Esophagus (tissue), 2 donors: ENCODE measurements around the gene SGMS1. TPM values are rescaled to one million over a fixed set of nuclear protein-coding genes. Genes with fewer than 3 reads are reported as not detected.
A peak's percentile ranks its signal among the peaks of the same experiment; 100 is the strongest.

Source experiments
- H3K27ac ChIP-seq, 2 donors: one replicate each; pipeline ENCODE4 v1.5.1; 2013; ENCODE audit warnings: low read depth in 2 of 2, mild to moderate bottlenecking in 2 of 2, inconsistent platforms in 1 of 2, low read length in 1 of 2, moderate library complexity in 1 of 2
- H3K27me3 ChIP-seq, 2 donors: one replicate each; pipeline ENCODE4 v1.6.1; 2013; ENCODE audit warnings: low read length in 2 of 2, control low read depth in 1 of 2, mild to moderate bottlenecking in 1 of 2; ENCODE audit not compliant: insufficient read depth in 2 of 2, control insufficient read depth in 1 of 2
- H3K36me3 ChIP-seq, 2 donors: one replicate each; pipeline ENCODE4 v1.6.1; 2013; ENCODE audit warnings: low read length in 1 of 2; ENCODE audit not compliant: control insufficient read depth in 2 of 2, insufficient read depth in 2 of 2
- H3K4me1 ChIP-seq, 2 donors: one replicate each; pipeline ENCODE4 v1.6.1; 2013; ENCODE audit warnings: low read length in 1 of 2; ENCODE audit not compliant: control insufficient read depth in 2 of 2, insufficient read depth in 2 of 2
- H3K4me3 ChIP-seq, 2 donors: one replicate each; pipeline ENCODE4 v1.5.1; 2013; ENCODE audit warnings: low read length in 2 of 2, mild to moderate bottlenecking in 2 of 2, low read depth in 1 of 2, moderate library complexity in 1 of 2
- H3K9me3 ChIP-seq, 2 donors: one replicate each; pipeline ENCODE4 v1.6.1; 2013; ENCODE audit warnings: mild to moderate bottlenecking in 2 of 2, low read depth in 1 of 2, low read length in 1 of 2, moderate library complexity in 1 of 2; ENCODE audit not compliant: control insufficient read depth in 2 of 2, insufficient read depth in 1 of 2
- WGBS, 2 donors: extraction: QIAGEN DNeasy Blood & Tissue Kit; methylation state at CpG; one replicate each; pipeline ENCODE4 v1.1.7; 2013; 5-methylcytosine and 5-hydroxymethylcytosine counted together
- polyA plus RNA-seq, 2 donors: library from polyadenylated mRNA; stranded (reverse); fragments of 200-250 nt; gene quantifications; one replicate each; pipeline ENCODE4 v1.2.3, GENCODE V29; 2013
- donor health status: healthy with polysubstance abuse.
- donor health status: Bipolar disorder and iron deficiency.

SGMS1 gene
- polyA plus RNA-seq, 2 donors = 5.4 to 7.9 TPM

GRCh38 chr10:50566150-50566549 lies 57.6 kb downstream of the SGMS1 start:
- Histone ChIP-seq H3K36me3 (peaks cover 0 to 2% of the 10 kb centered on the region in 2 donors), H3K4me1 (no peaks in the 10 kb centered on the region), H3K4me3 (no peak overlapping the region), H3K27ac (no peak overlapping the region), H3K27me3 (no peaks in the 10 kb centered on the region), H3K9me3 (no peaks in the 10 kb centered on the region)
- WGBS, 2 donors = 1 to 35% methylated on average over 1 of the region's 1 CpG

GRCh38 chr10:50565301-50566083 lies 58.3 kb downstream of the SGMS1 start:
- Histone ChIP-seq H3K36me3 (peaks cover 0 to 2% of the 10 kb centered on the region in 2 donors), H3K9me3 (no peaks in the 10 kb centered on the region), H3K27me3 (no peaks in the 10 kb centered on the region), H3K4me3 (no peak overlapping the region), H3K4me1 (no peaks in the 10 kb centered on the region), H3K27ac (no peak overlapping the region)
- WGBS, 2 donors = 95 to 96% methylated on average over 9 of the region's 9 CpGs

- WGBS, 2 donors = 72 to 90% methylated on average over 5 of the region's 5 CpGs
- H3K36me3 ChIP-seq = peaks cover 0 to 2% of the 10 kb centered on the region in 2 donors
- H3K4me3 ChIP-seq = no peak overlapping the region
- H3K27ac ChIP-seq = no peak overlapping the region
- H3K27me3 ChIP-seq = no peaks in the 10 kb centered on the region
- H3K4me1 ChIP-seq = no peaks in the 10 kb centered on the region
- H3K9me3 ChIP-seq = no peaks in the 10 kb centered on the region
These were observed 59.9 kb downstream of the SGMS1 start for GRCh38 chr10:50563906-50564305.

GRCh38 chr10:50561816-50562215 lies 61.9 kb downstream of the SGMS1 start:
- H3K9me3 ChIP-seq = no peaks in the 10 kb centered on the region
- H3K27me3 ChIP-seq = no peaks in the 10 kb centered on the region
- peak overlapping the region in 1 of 2 donors; percentile 39 for H3K27ac ChIP-seq
- no peaks in the 10 kb centered on the region for H3K4me1 ChIP-seq
- H3K36me3 ChIP-seq = peaks cover 0 to 2% of the 10 kb centered on the region in 2 donors
- WGBS, 2 donors = 43 to 52% methylated on average over 2 of the region's 2 CpGs
- H3K4me3 ChIP-seq = no peak overlapping the region

- H3K27ac ChIP-seq = no peak overlapping the region
- WGBS, 2 donors = 33 to 34% methylated on average over 5 of the region's 5 CpGs
- H3K36me3 ChIP-seq = peaks cover 0 to 2% of the 10 kb centered on the region in 2 donors
- no peaks in the 10 kb centered on the region for H3K9me3 ChIP-seq
- no peaks in the 10 kb centered on the region for H3K4me1 ChIP-seq
- no peaks in the 10 kb centered on the region for H3K27me3 ChIP-seq
- no peak overlapping the region for H3K4me3 ChIP-seq
These were observed 62.5 kb downstream of the SGMS1 start for GRCh38 chr10:50561266-50561665.

- Histone ChIP-seq H3K9me3 (no peaks in the 10 kb centered on the region), H3K4me1 (no peaks in the 10 kb centered on the region), H3K4me3 (no peak overlapping the region), H3K27ac (no peak overlapping the region), H3K27me3 (no peaks in the 10 kb centered on the region), H3K36me3 (peaks cover 0 to 2% of the 10 kb centered on the region in 2 donors)
- 73 to 80% methylated on average over 1 of the region's 1 CpG for WGBS, 2 donors
These were observed 63.4 kb downstream of the SGMS1 start for GRCh38 chr10:50560370-50560769.

GRCh38 chr10:50558371-50558770 lies 65.4 kb downstream of the SGMS1 start:
- Histone ChIP-seq H3K27ac (no peak overlapping the region), H3K27me3 (no peaks in the 10 kb centered on the region), H3K36me3 (no peaks in the 10 kb centered on the region), H3K4me1 (peaks cover 0 to 2% of the 10 kb centered on the region in 2 donors), H3K9me3 (no peaks in the 10 kb centered on the region), H3K4me3 (no peak overlapping the region)
- 33 to 45% methylated on average over 5 of the region's 5 CpGs for WGBS, 2 donors

- Histone ChIP-seq H3K9me3 (no peaks in the 10 kb centered on the region), H3K27me3 (no peaks in the 10 kb centered on the region), H3K4me1 (peaks cover 0 to 2% of the 10 kb centered on the region in 2 donors), H3K4me3 (no peak overlapping the region), H3K36me3 (no peaks in the 10 kb centered on the region), H3K27ac (no peak overlapping the region)
- WGBS, 2 donors = 90 to 98% methylated on average over 1 of the region's 1 CpG
These were observed 66.5 kb downstream of the SGMS1 start for GRCh38 chr10:50557130-50557682.

GRCh38 chr10:50556237-50557120 lies 67.3 kb downstream of the SGMS1 start:
- H3K4me1 ChIP-seq = peaks cover 0 to 2% of the 10 kb centered on the region in 2 donors
- H3K27me3 ChIP-seq = no peaks in the 10 kb centered on the region
- H3K27ac ChIP-seq = no peak overlapping the region
- no peaks in the 10 kb centered on the region for H3K9me3 ChIP-seq
- no peak overlapping the region for H3K4me3 ChIP-seq
- WGBS, 2 donors = 87% methylated on average over 9 of the region's 9 CpGs
- H3K36me3 ChIP-seq = no peaks in the 10 kb centered on the region
